B cell (primary cell): ENCODE measurements around the gene OR5AS1. TPM values are rescaled to one million over a fixed set of nuclear protein-coding genes. Genes with fewer than 3 reads are reported as not detected.
"Not testable (repeated sequence)": the region's sequence is repeated elsewhere in the genome, so short reads cannot be mapped to it uniquely, and the experiment has no call there.

ENCODE experiments used
- ATAC-seq: fragments of 200-7000 bp; cut with Tn5 transposase; one replicate; pipeline ENCODE4 v1.10.0; 2021; ENCODE audit warnings: low read depth, mild to moderate bottlenecking, moderate number of reproducible peaks, moderate library complexity
- CTCF ChIA-PET: fragments of 350-600 bp; sonication (Branson Sonifier 250); formaldehyde crosslinking; loops from one replicate; lab custom pipeline; 2021; ENCODE audit warnings: antibody characterized with exemption, inconsistent platforms; lab: Charles Lee
- POLR2A ChIA-PET: fragments of 350-600 bp; sonication (Branson Sonifier 250); formaldehyde crosslinking; loops from one replicate; lab custom pipeline; 2021; ENCODE audit warnings: antibody characterized with exemption; lab: Charles Lee
- DNase-seq: peaks from one replicate; pipeline ENCODE4 v3.0.0; 2013
- H2AFZ ChIP-seq: 2 replicates; pipeline ENCODE4 v1.6.1; 2012; ENCODE audit warnings: mild to moderate bottlenecking, low read depth, low read length; ENCODE audit not compliant: insufficient read depth, poor library complexity, severe bottlenecking
- H3K27ac ChIP-seq, 2 donors: 1 replicate in 1 of 2; 2 replicates in 1 of 2; pipeline ENCODE4 v1.5.1; 2012 to 2013; ENCODE audit warnings: low read length in 2 of 2, mild to moderate bottlenecking in 2 of 2, moderate library complexity in 1 of 2
- H3K27me3 ChIP-seq, 4 experiments: fragments of 200-600 bp in 1 of 4; sonication (generic) in 1 of 4; replicated peaks in 1 of 4; 1 replicate in 2 of 4; 2 replicates in 2 of 4; pipeline versions ENCODE4 v1.6.1 to v1.7.0; 2013 to 2016; ENCODE audit warnings: low read length in 3 of 4, mild to moderate bottlenecking in 2 of 4, mixed read lengths in 1 of 4, moderate library complexity in 1 of 4; ENCODE audit not compliant: insufficient read depth in 4 of 4, control insufficient read depth in 3 of 4; ENCODE audit errors: control extremely low read depth in 1 of 4
- H3K36me3 ChIP-seq, 2 experiments: replicated peaks in 1 of 2; 1 replicate in 1 of 2; 2 replicates in 1 of 2; pipeline versions ENCODE4 v1.6.1 to v1.7.1; 2013; ENCODE audit warnings: low read length in 1 of 2; ENCODE audit not compliant: insufficient read depth in 2 of 2, control insufficient read depth in 1 of 2; ENCODE audit errors: control extremely low read depth in 1 of 2, extremely low read depth in 1 of 2
- H3K4me1 ChIP-seq, 2 donors: fragments of 200-600 bp in 1 of 2; sonication (generic) in 1 of 2; 1 replicate in 1 of 2; 2 replicates in 1 of 2; pipeline versions ENCODE4 v1.5.1 to v1.6.1; 2013 to 2017; ENCODE audit warnings: low read length in 2 of 2; ENCODE audit not compliant: control insufficient read depth in 2 of 2, insufficient read depth in 2 of 2
- H3K4me2 ChIP-seq: replicated peaks from 2 replicates; pipeline ENCODE3; 2012; ENCODE audit warnings: mild to moderate bottlenecking, low read depth, low read length; ENCODE audit not compliant: poor library complexity, severe bottlenecking
- H3K4me3 ChIP-seq, 5 experiments: fragments of 200-600 bp in 1 of 5; sonication (generic) in 1 of 5; 1 replicate in 3 of 5; 2 replicates in 2 of 5; pipeline versions ENCODE4 v1.5.1 to v1.7.0; 2011 to 2016; ENCODE audit warnings: low read length in 4 of 5, mild to moderate bottlenecking in 4 of 5, low read depth in 2 of 5, control low read depth in 1 of 5, moderate library complexity in 1 of 5; ENCODE audit not compliant: insufficient read depth in 1 of 5; ENCODE audit errors: control extremely low read depth in 1 of 5, extremely low read depth in 1 of 5
- H3K79me2 ChIP-seq: fragments of 200-600 bp; sonication (generic); one replicate; pipeline ENCODE4 v1.6.0; 2016; ENCODE audit warnings: low read length; ENCODE audit not compliant: control insufficient read depth, insufficient read depth
- H3K9ac ChIP-seq: fragments of 200-600 bp; sonication (generic); 2 replicates; pipeline ENCODE4 v1.6.1; 2017; ENCODE audit warnings: mild to moderate bottlenecking, low read length, moderate library complexity
- H3K9me3 ChIP-seq, 3 donors: one replicate each; pipeline versions ENCODE4 v1.6.1 to v1.7.1; 2013; ENCODE audit warnings: low read length in 2 of 3; ENCODE audit not compliant: control insufficient read depth in 2 of 3, insufficient read depth in 1 of 3; ENCODE audit errors: control extremely low read depth in 1 of 3
- H4K20me1 ChIP-seq: 2 replicates; pipeline ENCODE4 v1.6.0; 2012; ENCODE audit warnings: mild to moderate bottlenecking, low read length; ENCODE audit not compliant: insufficient read depth, control insufficient read depth, poor library complexity, severe bottlenecking
- H3K27ac Mint-ChIP-seq: one replicate; pipeline ENCODE4 v1.8.0; 2021; ENCODE audit warnings: mixed read lengths
- H3K27me3 Mint-ChIP-seq: one replicate; pipeline ENCODE4 v1.8.0; 2021; ENCODE audit warnings: mixed read lengths
- H3K4me1 Mint-ChIP-seq: one replicate; pipeline ENCODE4 v1.8.0; 2021; ENCODE audit warnings: mixed read lengths
- H3K4me3 Mint-ChIP-seq: one replicate; pipeline ENCODE4 v1.8.0; 2021; ENCODE audit warnings: mixed read lengths
- H3K9me3 Mint-ChIP-seq: one replicate; pipeline ENCODE4 v1.8.0; 2022; ENCODE audit warnings: mixed read lengths; ENCODE audit not compliant: insufficient read depth
- CTCF ChIP-seq: fragments of 200-600 bp; IDR thresholded peaks from one replicate; pipeline ENCODE4 v1.8.0; 2022; ENCODE audit warnings: antibody characterized with exemption, mild to moderate bottlenecking
- EZH2 ChIP-seq: IDR thresholded peaks from 2 replicates; pipeline ENCODE4 v1.6.1; 2012; ENCODE audit warnings: borderline replicate concordance, low read depth, mild to moderate bottlenecking, moderate library complexity, low read length; ENCODE audit not compliant: insufficient read depth, poor library complexity, severe bottlenecking
- WGBS: methylation state at CpG from one replicate; pipeline ENCODE4 v1.1.5; 2013; ENCODE audit warnings: missing lambda C conversion rate; ENCODE audit not compliant: insufficient coverage; 5-methylcytosine and 5-hydroxymethylcytosine counted together
- intact Hi-C: fragments of 100-400 bp; cut with micrococcal nuclease; formaldehyde crosslinking; loops from one replicate; pipeline ENCODE4 v1.10.0; 2022
- polyA plus RNA-seq: library from polyadenylated mRNA; depleted of rRNA; stranded (reverse); fragments of >200 nt; gene quantifications from 2 replicates; pipeline ENCODE4 v1.2.3, GENCODE V29; 2012
- total RNA-seq, 2 donors: library from RNA; stranded (reverse); fragments of 120-200 nt in 1 of 2; gene quantifications; 1 replicate in 1 of 2; 2 replicates in 1 of 2; pipeline versions ENCODE4 v1.2.3 to v1.2.4, GENCODE V29; 2013 to 2022

OR5AS1 gene
- total and polyA plus RNA-seq, 2 donors (not counting 1 experiment from before 2014, with no cell fraction given), result not detected

GRCh38 chr11:56058260-56058780 is 30.9 kb downstream of the OR5AS1 start:
- H3K9ac ChIP-seq, H3K9me3 ChIP-seq, DNase-seq, H3K4me1 Mint-ChIP-seq, H3K4me2 ChIP-seq, H3K4me1 ChIP-seq, H4K20me1 ChIP-seq, H3K27ac ChIP-seq, H3K4me3 ChIP-seq, H3K27ac Mint-ChIP-seq, CTCF ChIA-PET, H3K9me3 Mint-ChIP-seq, H3K27me3 Mint-ChIP-seq, H3K79me2 ChIP-seq, H2AFZ ChIP-seq, intact Hi-C loops, H3K4me3 Mint-ChIP-seq, POLR2A ChIA-PET, H3K36me3 ChIP-seq, H3K27me3 ChIP-seq, ATAC-seq: not testable (repeated sequence)
- 84% methylated on average over 7 of the region's 7 CpGs for WGBS

GRCh38 chr11:56066980-56067379 is 39.5 kb downstream of the OR5AS1 start:
- no peaks in the 10 kb centered on the region for H3K27me3 ChIP-seq
- H3K79me2 ChIP-seq, result no peaks in the 10 kb centered on the region
- H2AFZ ChIP-seq, result no peak overlapping the region
- POLR2A ChIA-PET, result no interaction called here
- Mint-ChIP-seq H3K9me3 (peaks cover 11% of the 10 kb centered on the region), H3K4me3 (no peak overlapping the region), H3K4me1 (no peaks in the 10 kb centered on the region), H3K27me3 (no peaks in the 10 kb centered on the region), H3K27ac (no peak overlapping the region)
- WGBS, result 100% methylated on average over 1 of the region's 2 CpGs
- H3K36me3 ChIP-seq, result no peaks in the 10 kb centered on the region
- H3K9ac ChIP-seq, result no peak overlapping the region
- CTCF ChIA-PET, result no interaction called here
- no peak for DNase-seq
- H3K4me3 ChIP-seq, result no peak overlapping the region
- intact Hi-C loops, result no loop called here
- no peaks in the 10 kb centered on the region for H4K20me1 ChIP-seq
- no peak for ATAC-seq
- TF ChIP-seq CTCF (no peak), EZH2 (no peak)
- H3K9me3 ChIP-seq, result peaks cover 0 to 1% (median 0%) of the 10 kb centered on the region in 3 donors
- H3K27ac ChIP-seq, result no peak overlapping the region
- H3K4me1 ChIP-seq, result no peaks in the 10 kb centered on the region
- no peak overlapping the region for H3K4me2 ChIP-seq

Other genes starting within 250 kb of the OR5AS1 start
- gene OR5D14, start 232.1 kb upstream of the OR5AS1 start, total RNA-seq, result not detected in 2 replicates
- not detected in 2 replicates for gene OR5D14, start 232.1 kb upstream of the OR5AS1 start, polyA plus RNA-seq
- gene OR5L1, start 216.3 kb upstream of the OR5AS1 start, total RNA-seq, result not detected in 2 replicates
- not detected in 2 replicates for gene OR5L1, start 216.3 kb upstream of the OR5AS1 start, polyA plus RNA-seq
- not detected in 2 replicates for gene OR5D18, start 208.0 kb upstream of the OR5AS1 start, total RNA-seq
- gene OR5D18, start 208.0 kb upstream of the OR5AS1 start, polyA plus RNA-seq, result not detected in 2 replicates
- gene OR5L2, start 200.4 kb upstream of the OR5AS1 start, total RNA-seq, result not detected in 2 replicates
- not detected in 2 replicates for gene OR5L2, start 200.4 kb upstream of the OR5AS1 start, polyA plus RNA-seq
- gene OR5D16, start 188.9 kb upstream of the OR5AS1 start, total RNA-seq, result not detected in 2 replicates
- gene OR5D16, start 188.9 kb upstream of the OR5AS1 start, polyA plus RNA-seq, result not detected in 2 replicates
- gene TRIM51, start 144.4 kb upstream of the OR5AS1 start, total RNA-seq, result not detected in 2 replicates
- not detected in 2 replicates for gene TRIM51, start 144.4 kb upstream of the OR5AS1 start, polyA plus RNA-seq
- not detected in 2 replicates for gene OR5W2, start 113.1 kb upstream of the OR5AS1 start, total RNA-seq
- not detected in 2 replicates for gene OR5W2, start 113.1 kb upstream of the OR5AS1 start, polyA plus RNA-seq
- gene OR5I1, start 91.3 kb upstream of the OR5AS1 start, total RNA-seq, result not detected in 2 replicates
- gene OR5I1, start 91.3 kb upstream of the OR5AS1 start, polyA plus RNA-seq, result not detected in 2 replicates
- not detected in 2 replicates for gene OR10AG1, start 57.7 kb upstream of the OR5AS1 start, total RNA-seq
- gene OR10AG1, start 57.7 kb upstream of the OR5AS1 start, polyA plus RNA-seq, result not detected in 2 replicates
- gene OR5F1, start 33.0 kb upstream of the OR5AS1 start, total RNA-seq, result not detected in 2 replicates
- gene OR5F1, start 33.0 kb upstream of the OR5AS1 start, polyA plus RNA-seq, result not detected in 2 replicates
- not detected in 2 replicates for gene OR8I2, start 65.7 kb downstream of the OR5AS1 start, total RNA-seq
- gene OR8I2, start 65.7 kb downstream of the OR5AS1 start, polyA plus RNA-seq, result not detected in 2 replicates
- gene OR8H2, start 76.0 kb downstream of the OR5AS1 start, total RNA-seq, result not detected in 2 replicates
- gene OR8H2, start 76.0 kb downstream of the OR5AS1 start, polyA plus RNA-seq, result not detected in 2 replicates
- not detected in 2 replicates for gene OR8H3, start 94.7 kb downstream of the OR5AS1 start, total RNA-seq
- gene OR8H3, start 94.7 kb downstream of the OR5AS1 start, polyA plus RNA-seq, result not detected in 2 replicates
- gene OR8J3, start 112.5 kb downstream of the OR5AS1 start, total RNA-seq, result not detected in 2 replicates
- not detected in 2 replicates for gene OR8J3, start 112.5 kb downstream of the OR5AS1 start, polyA plus RNA-seq
- gene OR8K5, start 132.7 kb downstream of the OR5AS1 start, total RNA-seq, result not detected in 2 replicates
- gene OR8K5, start 132.7 kb downstream of the OR5AS1 start, polyA plus RNA-seq, result not detected in 2 replicates
- not detected in 2 replicates for gene OR5J2, start 149.0 kb downstream of the OR5AS1 start, total RNA-seq
- gene OR5J2, start 149.0 kb downstream of the OR5AS1 start, polyA plus RNA-seq, result not detected in 2 replicates
- gene OR5T2, start 206.6 kb downstream of the OR5AS1 start, total RNA-seq, result not detected in 2 replicates
- gene OR5T2, start 206.6 kb downstream of the OR5AS1 start, polyA plus RNA-seq, result not detected in 2 replicates
- not detected in 2 replicates for gene OR5T3, start 224.6 kb downstream of the OR5AS1 start, total RNA-seq
- gene OR5T3, start 224.6 kb downstream of the OR5AS1 start, polyA plus RNA-seq, result not detected in 2 replicates
- gene OR5T1, start 246.5 kb downstream of the OR5AS1 start, total RNA-seq, result not detected in 2 replicates
- not detected in 2 replicates for gene OR5T1, start 246.5 kb downstream of the OR5AS1 start, polyA plus RNA-seq